GM23338 (cell line): Measurements from ENCODE around the gene GKN1. TPM values are rescaled to one million over a fixed set of nuclear protein-coding genes. Genes with fewer than 3 reads are reported as not detected.

Experiments
- ATAC-seq: fragments of 200-7000 bp; cut with Tn5 transposase; 3 replicates; pipeline ENCODE4 v1.9.1; 2020
- DNase-seq: peaks from one replicate; pipeline ENCODE4 v3.0.0-alpha.2; 2015; ENCODE audit warnings: low spot score
- H2AFZ ChIP-seq: fragments of 200-600 bp; sonication (generic); 2 replicates; pipeline ENCODE4 v1.8.0; 2016; ENCODE audit warnings: antibody characterized with exemption, mild to moderate bottlenecking, moderate library complexity
- H3F3A ChIP-seq: fragments of 200-600 bp; sonication (generic); replicated peaks from 2 replicates; pipeline ENCODE4 v1.8.0; 2017; ENCODE audit warnings: antibody characterized with exemption, mixed run types, low read depth
- H3K27ac ChIP-seq: fragments of 200-600 bp; sonication (generic); 2 replicates; pipeline ENCODE4 v1.6.1; 2016; ENCODE audit warnings: low read depth
- H3K27me3 ChIP-seq: fragments of 200-600 bp; sonication (generic); 2 replicates; pipeline ENCODE4 v1.8.0; 2016; ENCODE audit warnings: mild to moderate bottlenecking, mixed run types, moderate library complexity; ENCODE audit not compliant: insufficient read depth
- H3K36me3 ChIP-seq: fragments of 200-600 bp; sonication (generic); 2 replicates; pipeline ENCODE4 v1.8.0; 2016; ENCODE audit warnings: mild to moderate bottlenecking; ENCODE audit not compliant: insufficient read depth
- H3K4me1 ChIP-seq: fragments of 200-600 bp; sonication (generic); 2 replicates; pipeline ENCODE4 v1.8.0; 2016; ENCODE audit warnings: mild to moderate bottlenecking, moderate library complexity; ENCODE audit not compliant: insufficient read depth
- H3K4me2 ChIP-seq: fragments of 200-600 bp; sonication (generic); 2 replicates; pipeline ENCODE4 v1.7.1; 2017; ENCODE audit warnings: mixed run types
- H3K4me3 ChIP-seq: fragments of 200-600 bp; sonication (generic); 2 replicates; pipeline ENCODE4 v1.6.1; 2016; ENCODE audit warnings: mixed run types
- H3K79me2 ChIP-seq: fragments of 200-600 bp; sonication (generic); replicated peaks from 2 replicates; pipeline ENCODE4 v1.8.0; 2017; ENCODE audit warnings: mild to moderate bottlenecking; ENCODE audit not compliant: insufficient read depth
- H3K9me2 ChIP-seq: fragments of 200-600 bp; sonication (generic); 2 replicates; pipeline ENCODE4 v1.8.0; 2017; ENCODE audit not compliant: insufficient read depth
- H4K20me1 ChIP-seq: fragments of 200-600 bp; sonication (generic); replicated peaks from 2 replicates; pipeline ENCODE4 v1.8.0; 2017; ENCODE audit warnings: mild to moderate bottlenecking; ENCODE audit not compliant: insufficient read depth
- H3K27ac Mint-ChIP-seq: 2 replicates; pipeline ENCODE4 v1.8.0; 2020; ENCODE audit warnings: inconsistent platforms, mild to moderate bottlenecking, moderate library complexity, mixed read lengths
- H3K27me3 Mint-ChIP-seq: 3 replicates; pipeline ENCODE4 v1.8.0; 2022; ENCODE audit warnings: low read depth, mild to moderate bottlenecking, moderate library complexity, mixed read lengths, inconsistent platforms; ENCODE audit not compliant: insufficient read depth, poor library complexity
- H3K36me3 Mint-ChIP-seq: 3 replicates; pipeline ENCODE4 v1.8.0; 2021; ENCODE audit warnings: low read depth, mild to moderate bottlenecking, inconsistent platforms, moderate library complexity, mixed read lengths
- H3K4me1 Mint-ChIP-seq: 3 replicates; pipeline ENCODE4 v1.8.0; 2020; ENCODE audit warnings: mild to moderate bottlenecking, inconsistent platforms, mixed read lengths
- H3K4me3 Mint-ChIP-seq: 3 replicates; pipeline ENCODE4 v1.8.0; 2021; ENCODE audit warnings: moderate library complexity, mild to moderate bottlenecking, inconsistent platforms, mixed read lengths
- H3K9me3 Mint-ChIP-seq: 3 replicates; pipeline ENCODE4 v1.8.0; 2020; ENCODE audit warnings: moderate library complexity, mild to moderate bottlenecking, inconsistent platforms, mixed read lengths
- CREB1 ChIP-seq: fragments of 250-450 bp; sonication (Bioruptor Pico); IDR thresholded peaks from 2 replicates; pipeline ENCODE4 v1.5.0; 2020; ENCODE audit warnings: low read depth, mild to moderate bottlenecking, moderate library complexity
- EZH2 ChIP-seq: fragments of 200-600 bp; sonication (generic); IDR thresholded peaks from one replicate; pipeline ENCODE4 v1.8.0; 2017; ENCODE audit warnings: antibody characterized with exemption, mild to moderate bottlenecking, low read depth; ENCODE audit not compliant: unreplicated experiment
- JUNB ChIP-seq: IDR thresholded peaks from one replicate; pipeline ENCODE4 v1.6.1; 2016; ENCODE audit warnings: antibody characterized with exemption; ENCODE audit not compliant: unreplicated experiment
- POLR2AphosphoS5 ChIP-seq: IDR thresholded peaks from 2 replicates; pipeline ENCODE4 v1.6.1; 2016; ENCODE audit warnings: antibody characterized with exemption, low read depth
- STAT1 ChIP-seq: IDR thresholded peaks from one replicate; pipeline ENCODE4 v1.6.1; 2016; ENCODE audit warnings: antibody characterized with exemption; ENCODE audit not compliant: unreplicated experiment
- ZNF114 ChIP-seq: fragments of 250-450 bp; sonication (Bioruptor Pico); IDR thresholded peaks from 2 replicates; pipeline ENCODE4 v1.5.0; 2020; ENCODE audit warnings: mild to moderate bottlenecking, moderate library complexity
- ZNF331 ChIP-seq: fragments of 250-450 bp; sonication (Bioruptor Pico); IDR thresholded peaks from 2 replicates; pipeline ENCODE4 v1.5.0; 2020; ENCODE audit warnings: low read depth, mild to moderate bottlenecking, moderate library complexity
- polyA plus RNA-seq: library from polyadenylated mRNA; unstranded; fragments of >200 nt; fragmentation: Nextera tagmentation; extraction: Ambion mirVana; gene quantifications from 2 replicates; pipeline ENCODE4 v1.2.1, GENCODE V29; 2016
- total RNA-seq: library from RNA; depleted of rRNA; stranded (reverse); fragments of >200 nt; shearing (Covaris generic); gene quantifications from 2 replicates; pipeline ENCODE4 v1.2.3, GENCODE V29; 2014
- TF ChIP-seq, protein P1 (sequence below): fragments of 250-450 bp; sonication (Bioruptor Pico); IDR thresholded peaks from 2 replicates; pipeline ENCODE4 v1.5.0; 2020; ENCODE audit warnings: mild to moderate bottlenecking, moderate library complexity
- TF ChIP-seq, protein P2 (sequence below), 2 experiments: fragments of 200-600 bp in 1 of 2; sonication (generic) in 1 of 2; conservative IDR thresholded peaks; 2 replicates each; pipeline versions ENCODE4 v1.5.1 to v1.6.1; 2016 to 2017; ENCODE audit warnings: antibody characterized with exemption in 2 of 2, low read depth in 2 of 2, mild to moderate bottlenecking in 2 of 2, moderate library complexity in 1 of 2

Gene GKN1
- total and polyA plus RNA-seq, 2 experiments from 2014 or later = not detected

DNA sequence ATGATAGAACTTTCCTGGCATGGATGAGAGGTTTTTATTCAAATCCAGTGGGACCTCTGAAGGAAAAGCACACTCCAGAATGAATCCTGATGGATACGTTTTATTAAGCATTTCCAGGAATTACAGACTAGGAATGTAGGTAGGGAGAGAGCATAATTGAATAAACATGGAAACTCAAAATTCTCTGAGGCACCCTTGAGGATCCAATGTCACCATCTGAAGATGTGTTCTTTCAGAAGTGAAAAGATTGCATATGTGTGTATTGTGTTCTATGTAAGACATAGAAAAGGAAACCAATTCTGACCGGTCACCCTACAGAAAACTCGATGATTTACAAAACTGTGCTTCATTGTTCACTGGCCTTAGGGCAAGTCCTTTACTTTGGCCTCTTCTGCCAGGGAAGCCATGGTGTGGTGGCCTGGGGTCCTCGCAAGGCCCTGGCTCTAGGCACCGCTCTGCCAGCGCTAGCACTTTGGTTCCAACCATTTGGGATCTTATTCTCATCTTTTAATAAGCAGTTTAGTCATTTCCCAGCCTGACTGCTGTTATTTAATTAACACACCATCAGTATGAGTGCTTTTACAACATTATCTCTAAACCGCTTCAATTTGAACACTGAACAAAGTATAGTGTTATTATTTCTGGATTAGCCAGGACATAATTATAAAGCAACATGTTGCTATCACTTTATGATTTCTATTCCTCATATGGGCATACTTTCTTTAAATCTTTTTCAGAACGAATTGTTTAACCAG is 4.5 kb upstream of the GKN1 start (continued):
- TF ChIP-seq STAT1 = no peak
- TF ChIP-seq CREB1 (CRISPR knock-in tag) = no peak
- TF ChIP-seq, protein P1, sequence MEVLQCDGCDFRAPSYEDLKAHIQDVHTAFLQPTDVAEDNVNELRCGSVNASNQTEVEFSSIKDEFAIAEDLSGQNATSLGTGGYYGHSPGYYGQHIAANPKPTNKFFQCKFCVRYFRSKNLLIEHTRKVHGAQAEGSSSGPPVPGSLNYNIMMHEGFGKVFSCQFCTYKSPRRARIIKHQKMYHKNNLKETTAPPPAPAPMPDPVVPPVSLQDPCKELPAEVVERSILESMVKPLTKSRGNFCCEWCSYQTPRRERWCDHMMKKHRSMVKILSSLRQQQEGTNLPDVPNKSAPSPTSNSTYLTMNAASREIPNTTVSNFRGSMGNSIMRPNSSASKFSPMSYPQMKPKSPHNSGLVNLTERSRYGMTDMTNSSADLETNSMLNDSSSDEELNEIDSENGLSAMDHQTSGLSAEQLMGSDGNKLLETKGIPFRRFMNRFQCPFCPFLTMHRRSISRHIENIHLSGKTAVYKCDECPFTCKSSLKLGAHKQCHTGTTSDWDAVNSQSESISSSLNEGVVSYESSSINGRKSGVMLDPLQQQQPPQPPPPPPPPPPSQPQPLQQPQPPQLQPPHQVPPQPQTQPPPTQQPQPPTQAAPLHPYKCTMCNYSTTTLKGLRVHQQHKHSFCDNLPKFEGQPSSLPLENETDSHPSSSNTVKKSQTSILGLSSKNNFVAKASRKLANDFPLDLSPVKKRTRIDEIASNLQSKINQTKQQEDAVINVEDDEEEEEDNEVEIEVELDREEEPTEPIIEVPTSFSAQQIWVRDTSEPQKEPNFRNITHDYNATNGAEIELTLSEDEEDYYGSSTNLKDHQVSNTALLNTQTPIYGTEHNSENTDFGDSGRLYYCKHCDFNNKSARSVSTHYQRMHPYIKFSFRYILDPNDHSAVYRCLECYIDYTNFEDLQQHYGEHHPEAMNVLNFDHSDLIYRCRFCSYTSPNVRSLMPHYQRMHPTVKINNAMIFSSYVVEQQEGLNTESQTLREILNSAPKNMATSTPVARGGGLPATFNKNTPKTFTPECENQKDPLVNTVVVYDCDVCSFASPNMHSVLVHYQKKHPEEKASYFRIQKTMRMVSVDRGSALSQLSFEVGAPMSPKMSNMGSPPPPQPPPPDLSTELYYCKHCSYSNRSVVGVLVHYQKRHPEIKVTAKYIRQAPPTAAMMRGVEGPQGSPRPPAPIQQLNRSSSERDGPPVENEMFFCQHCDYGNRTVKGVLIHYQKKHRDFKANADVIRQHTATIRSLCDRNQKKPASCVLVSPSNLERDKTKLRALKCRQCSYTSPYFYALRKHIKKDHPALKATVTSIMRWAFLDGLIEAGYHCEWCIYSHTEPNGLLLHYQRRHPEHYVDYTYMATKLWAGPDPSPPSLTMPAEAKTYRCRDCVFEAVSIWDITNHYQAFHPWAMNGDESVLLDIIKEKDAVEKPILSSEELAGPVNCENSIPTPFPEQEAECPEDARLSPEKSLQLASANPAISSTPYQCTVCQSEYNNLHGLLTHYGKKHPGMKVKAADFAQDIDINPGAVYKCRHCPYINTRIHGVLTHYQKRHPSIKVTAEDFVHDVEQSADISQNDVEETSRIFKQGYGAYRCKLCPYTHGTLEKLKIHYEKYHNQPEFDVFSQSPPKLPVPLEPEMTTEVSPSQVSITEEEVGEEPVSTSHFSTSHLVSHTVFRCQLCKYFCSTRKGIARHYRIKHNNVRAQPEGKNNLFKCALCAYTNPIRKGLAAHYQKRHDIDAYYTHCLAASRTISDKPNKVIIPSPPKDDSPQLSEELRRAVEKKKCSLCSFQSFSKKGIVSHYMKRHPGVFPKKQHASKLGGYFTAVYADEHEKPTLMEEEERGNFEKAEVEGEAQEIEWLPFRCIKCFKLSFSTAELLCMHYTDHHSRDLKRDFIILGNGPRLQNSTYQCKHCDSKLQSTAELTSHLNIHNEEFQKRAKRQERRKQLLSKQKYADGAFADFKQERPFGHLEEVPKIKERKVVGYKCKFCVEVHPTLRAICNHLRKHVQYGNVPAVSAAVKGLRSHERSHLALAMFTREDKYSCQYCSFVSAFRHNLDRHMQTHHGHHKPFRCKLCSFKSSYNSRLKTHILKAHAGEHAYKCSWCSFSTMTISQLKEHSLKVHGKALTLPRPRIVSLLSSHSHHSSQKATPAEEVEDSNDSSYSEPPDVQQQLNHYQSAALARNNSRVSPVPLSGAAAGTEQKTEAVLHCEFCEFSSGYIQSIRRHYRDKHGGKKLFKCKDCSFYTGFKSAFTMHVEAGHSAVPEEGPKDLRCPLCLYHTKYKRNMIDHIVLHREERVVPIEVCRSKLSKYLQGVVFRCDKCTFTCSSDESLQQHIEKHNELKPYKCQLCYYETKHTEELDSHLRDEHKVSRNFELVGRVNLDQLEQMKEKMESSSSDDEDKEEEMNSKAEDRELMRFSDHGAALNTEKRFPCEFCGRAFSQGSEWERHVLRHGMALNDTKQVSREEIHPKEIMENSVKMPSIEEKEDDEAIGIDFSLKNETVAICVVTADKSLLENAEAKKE (CRISPR knock-in tag) = no peak
- TF ChIP-seq ZNF114 (CRISPR knock-in tag) = no peak
- TF ChIP-seq EZH2 = no peak
- TF ChIP-seq POLR2AphosphoS5 = no peak

DNA sequence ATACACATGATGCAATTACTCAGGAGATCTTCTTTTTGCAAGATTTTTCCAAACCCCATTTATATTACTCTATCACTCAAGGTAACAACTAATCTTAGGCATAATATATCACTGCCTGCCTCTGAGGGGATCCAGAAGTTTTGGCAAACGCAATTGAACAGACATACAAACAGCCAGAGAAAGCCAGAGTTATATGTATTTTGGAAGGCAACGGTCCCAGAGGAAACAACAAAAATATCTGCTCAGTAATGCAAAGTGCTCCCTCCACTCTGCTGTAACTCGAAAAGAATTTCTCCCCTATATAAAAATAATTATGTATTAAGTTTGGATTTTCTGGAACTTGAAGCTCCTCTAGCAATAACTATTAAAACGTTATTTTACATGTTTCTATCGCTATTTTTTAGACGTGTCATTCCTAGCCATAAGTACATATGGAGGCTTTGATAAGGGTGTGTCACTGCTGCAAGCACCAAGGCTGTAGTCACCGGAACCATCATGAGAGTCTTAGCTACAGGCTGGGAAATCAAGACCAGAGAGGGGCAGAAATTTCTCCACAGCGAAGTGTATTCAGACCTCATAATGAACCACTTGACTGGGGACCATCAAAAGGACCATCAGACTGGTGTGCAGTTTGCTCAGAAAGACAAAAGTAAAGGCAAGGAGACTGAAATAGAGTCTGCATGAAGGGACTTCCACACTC is 3.7 kb upstream of the GKN1 start:
- Mint-ChIP-seq H3K36me3 (no peaks in the 10 kb centered on the region), H3K9me3 (no peaks in the 10 kb centered on the region), H3K27me3 (no peaks in the 10 kb centered on the region), H3K27ac (no peak overlapping the region), H3K4me1 (no peaks in the 10 kb centered on the region), H3K4me3 (no peak overlapping the region)
- ATAC-seq = no peak
- Histone ChIP-seq H3K36me3 (no peaks in the 10 kb centered on the region), H3K4me3 (no peak overlapping the region), H2AFZ (no peak overlapping the region), H3K27ac (no peak overlapping the region), H4K20me1 (no peaks in the 10 kb centered on the region), H3K27me3 (no peaks in the 10 kb centered on the region), H3K9me2 (no peaks in the 10 kb centered on the region), H3K79me2 (no peaks in the 10 kb centered on the region), H3K4me1 (no peaks in the 10 kb centered on the region), H3F3A (no peaks in the 10 kb centered on the region), H3K4me2 (no peak overlapping the region)
- DNase-seq = no peak
- TF ChIP-seq, protein P2, sequence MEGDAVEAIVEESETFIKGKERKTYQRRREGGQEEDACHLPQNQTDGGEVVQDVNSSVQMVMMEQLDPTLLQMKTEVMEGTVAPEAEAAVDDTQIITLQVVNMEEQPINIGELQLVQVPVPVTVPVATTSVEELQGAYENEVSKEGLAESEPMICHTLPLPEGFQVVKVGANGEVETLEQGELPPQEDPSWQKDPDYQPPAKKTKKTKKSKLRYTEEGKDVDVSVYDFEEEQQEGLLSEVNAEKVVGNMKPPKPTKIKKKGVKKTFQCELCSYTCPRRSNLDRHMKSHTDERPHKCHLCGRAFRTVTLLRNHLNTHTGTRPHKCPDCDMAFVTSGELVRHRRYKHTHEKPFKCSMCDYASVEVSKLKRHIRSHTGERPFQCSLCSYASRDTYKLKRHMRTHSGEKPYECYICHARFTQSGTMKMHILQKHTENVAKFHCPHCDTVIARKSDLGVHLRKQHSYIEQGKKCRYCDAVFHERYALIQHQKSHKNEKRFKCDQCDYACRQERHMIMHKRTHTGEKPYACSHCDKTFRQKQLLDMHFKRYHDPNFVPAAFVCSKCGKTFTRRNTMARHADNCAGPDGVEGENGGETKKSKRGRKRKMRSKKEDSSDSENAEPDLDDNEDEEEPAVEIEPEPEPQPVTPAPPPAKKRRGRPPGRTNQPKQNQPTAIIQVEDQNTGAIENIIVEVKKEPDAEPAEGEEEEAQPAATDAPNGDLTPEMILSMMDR (conservative IDR thresholded peaks at IDR 0.05; ENCODE audit: low read depth in 2 of 2) = no peak
- no peak for TF ChIP-seq CREB1 (CRISPR knock-in tag)
- no peak for TF ChIP-seq JUNB
- no peak for TF ChIP-seq ZNF114 (CRISPR knock-in tag)
- TF ChIP-seq ZNF331 (CRISPR knock-in tag) = no peak
- TF ChIP-seq POLR2AphosphoS5 = no peak
